GM13976 (cell line): ENCODE measurements around the gene FGF14.

Experiments
- DNase-seq: peaks from one replicate; pipeline ENCODE4 v3.0.0; 2012; ENCODE audit warnings: low spot score
- in situ Hi-C: fragments of 300-500 bp; cut with MboI; formaldehyde crosslinking; loops from one replicate; pipeline ENCODE4 v1.12.0; 2022; ENCODE audit warnings: low sequenced_read_pairs, mixed read lengths, inconsistent platforms; ENCODE audit not compliant: unreplicated experiment
- TF ChIP-seq, protein P1 (sequence below): IDR thresholded peaks from 2 replicates; pipeline ENCODE4 v1.5.1; 2012; ENCODE audit warnings: borderline replicate concordance, mild to moderate bottlenecking; ENCODE audit not compliant: insufficient read depth; ENCODE audit errors: extremely low read depth, missing control alignments, control extremely low read depth

Gene FGF14

DNA sequence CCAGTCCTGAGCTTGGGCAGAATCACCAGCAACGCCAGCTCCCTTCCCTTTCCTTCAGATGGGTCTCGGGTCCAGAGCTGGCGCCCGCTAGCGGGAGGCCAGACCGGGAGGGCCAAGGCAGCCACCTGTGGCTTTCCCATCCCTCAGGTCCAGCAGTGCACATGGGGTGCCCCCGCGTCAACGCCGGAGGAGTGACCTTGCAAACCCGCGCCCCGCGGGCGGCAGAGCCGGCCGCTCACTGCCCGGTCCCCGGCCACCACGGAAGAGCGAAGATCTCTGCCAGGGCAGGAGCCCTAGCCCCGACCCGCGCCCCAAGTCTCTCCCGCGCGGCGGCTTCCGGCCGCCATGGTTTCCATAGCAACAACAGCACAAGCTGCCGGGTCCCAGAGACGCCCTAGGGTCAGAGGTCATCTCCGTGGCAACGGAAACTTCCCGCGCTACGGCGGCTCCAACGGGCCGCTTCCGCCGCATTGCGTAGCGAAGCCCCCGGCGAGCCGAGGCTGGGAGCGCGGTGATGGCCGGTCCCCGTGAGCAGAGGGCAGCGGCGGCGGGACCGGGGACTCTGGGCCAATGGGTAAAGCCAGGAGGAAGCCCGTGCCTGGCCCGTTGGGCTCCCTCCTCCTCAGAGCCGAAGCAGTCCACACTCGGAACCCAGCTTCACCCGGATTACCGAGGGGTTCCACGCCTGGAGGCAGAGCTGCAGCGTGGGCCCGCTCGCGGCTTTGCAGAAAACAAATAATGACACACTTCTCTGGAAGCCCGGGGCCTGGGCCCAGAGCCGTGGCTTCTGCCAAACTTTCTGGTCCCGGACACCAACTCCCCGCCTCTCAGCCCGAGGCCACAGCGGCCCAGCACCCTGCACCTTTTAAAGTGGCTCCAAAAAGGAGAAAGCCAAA, 7.4 kb downstream of the FGF14 start:
- in situ Hi-C loops: no loop called here
- TF ChIP-seq, protein P1, sequence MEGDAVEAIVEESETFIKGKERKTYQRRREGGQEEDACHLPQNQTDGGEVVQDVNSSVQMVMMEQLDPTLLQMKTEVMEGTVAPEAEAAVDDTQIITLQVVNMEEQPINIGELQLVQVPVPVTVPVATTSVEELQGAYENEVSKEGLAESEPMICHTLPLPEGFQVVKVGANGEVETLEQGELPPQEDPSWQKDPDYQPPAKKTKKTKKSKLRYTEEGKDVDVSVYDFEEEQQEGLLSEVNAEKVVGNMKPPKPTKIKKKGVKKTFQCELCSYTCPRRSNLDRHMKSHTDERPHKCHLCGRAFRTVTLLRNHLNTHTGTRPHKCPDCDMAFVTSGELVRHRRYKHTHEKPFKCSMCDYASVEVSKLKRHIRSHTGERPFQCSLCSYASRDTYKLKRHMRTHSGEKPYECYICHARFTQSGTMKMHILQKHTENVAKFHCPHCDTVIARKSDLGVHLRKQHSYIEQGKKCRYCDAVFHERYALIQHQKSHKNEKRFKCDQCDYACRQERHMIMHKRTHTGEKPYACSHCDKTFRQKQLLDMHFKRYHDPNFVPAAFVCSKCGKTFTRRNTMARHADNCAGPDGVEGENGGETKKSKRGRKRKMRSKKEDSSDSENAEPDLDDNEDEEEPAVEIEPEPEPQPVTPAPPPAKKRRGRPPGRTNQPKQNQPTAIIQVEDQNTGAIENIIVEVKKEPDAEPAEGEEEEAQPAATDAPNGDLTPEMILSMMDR: peak; percentile 34
- peak; percentile 98 for DNase-seq

DNA sequence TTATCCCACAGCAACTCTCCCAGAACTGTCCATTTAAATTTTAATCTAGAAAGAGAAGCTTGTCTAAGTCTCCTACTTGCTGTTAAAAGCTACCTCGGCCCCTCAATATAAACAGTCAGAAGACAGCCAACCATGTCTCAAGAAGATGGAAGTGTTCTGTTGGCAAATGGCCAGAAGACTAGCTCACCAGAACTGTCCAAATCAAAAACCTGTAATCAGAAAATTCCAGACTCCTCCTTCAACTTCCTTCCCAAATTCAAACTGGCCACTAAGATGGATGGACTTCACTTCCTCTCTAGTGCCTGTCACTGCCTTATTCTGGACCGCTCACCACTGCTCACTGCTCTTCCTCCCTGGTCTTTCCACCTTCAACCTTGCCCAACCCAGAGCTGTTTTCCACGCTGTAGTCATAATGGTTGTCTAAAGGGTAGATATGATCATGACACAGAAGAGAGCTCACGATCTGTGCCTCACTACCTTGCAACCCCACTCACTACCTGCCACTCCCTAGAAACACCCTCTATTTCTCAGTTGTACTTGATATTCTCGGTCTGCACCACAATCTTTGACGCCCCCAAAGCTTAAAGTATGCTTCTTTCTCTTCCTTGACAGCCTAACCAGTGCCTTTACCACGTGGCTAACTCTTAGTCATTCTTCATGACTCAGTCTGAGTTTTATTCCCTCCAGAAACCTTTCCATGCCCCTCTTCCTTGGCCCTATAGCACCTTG, 9.2 kb downstream of the FGF14 start:
- no peak for DNase-seq
- TF ChIP-seq, protein P1: no peak
- in situ Hi-C loops: no loop called here

DNA sequence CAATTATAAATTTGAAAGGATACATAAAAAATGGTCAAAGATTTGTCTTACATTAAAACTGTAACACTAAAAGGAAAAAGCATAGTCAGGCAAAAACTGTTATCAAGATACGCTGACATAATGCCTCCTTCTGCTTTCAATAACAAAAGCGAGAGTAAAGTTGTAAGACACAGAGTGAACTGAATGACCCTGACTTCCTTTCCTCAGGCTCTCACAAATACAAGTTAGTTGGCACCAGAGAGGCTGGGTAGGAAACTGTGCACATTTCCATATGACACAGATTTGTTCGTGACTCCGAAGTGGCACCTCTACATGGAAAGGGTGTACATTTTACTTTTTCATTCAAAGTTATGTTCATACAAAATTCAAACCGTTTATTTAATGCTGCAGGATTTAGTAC, 15.4 kb downstream of the FGF14 start:
- in situ Hi-C loops: no loop called here

DNA sequence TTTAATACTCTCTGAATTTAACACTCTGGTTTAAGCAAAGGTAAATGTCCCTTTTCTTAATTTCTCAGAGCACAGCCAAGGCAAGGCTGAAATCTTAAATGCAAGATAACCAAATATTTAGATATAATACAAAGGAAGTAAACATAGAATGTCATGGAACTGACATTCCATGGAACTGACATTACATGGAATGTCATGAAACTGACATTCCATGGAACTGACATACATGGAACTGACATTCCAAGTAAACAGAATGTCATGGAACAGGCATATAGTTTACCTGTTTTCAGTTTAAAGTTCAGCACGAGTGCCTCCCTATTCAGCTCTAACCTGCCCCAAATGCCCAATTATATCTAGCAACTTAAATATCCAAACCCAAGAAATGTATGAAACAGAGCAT, 21.8 kb downstream of the FGF14 start:
- no peak for DNase-seq
- TF ChIP-seq, protein P1: no peak
- in situ Hi-C loops: no loop called here

More for the DNA sequence above, 15.4 kb downstream of the FGF14 start:
- DNase-seq: no peak
- TF ChIP-seq, protein P1: no peak

DNA sequence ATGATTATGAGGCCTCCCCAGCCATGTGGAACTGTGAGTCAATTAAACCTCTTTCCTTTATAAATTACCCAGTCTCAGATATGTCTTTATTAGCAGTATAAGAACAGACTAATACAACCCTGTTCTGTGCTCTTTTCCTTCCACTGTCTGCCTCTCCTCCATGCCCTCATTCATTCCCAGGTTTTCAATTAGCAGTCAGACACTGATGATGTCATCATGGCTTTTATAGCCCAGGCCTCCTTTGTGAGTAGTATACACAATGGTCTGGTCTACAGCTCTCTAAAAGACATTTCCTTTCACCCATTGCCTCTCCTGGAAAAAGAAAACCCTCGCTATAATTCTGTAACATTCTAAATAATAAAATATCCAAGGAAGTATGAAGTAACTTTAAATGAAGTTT, 25.5 kb downstream of the FGF14 start:
- in situ Hi-C loops: no loop called here
- TF ChIP-seq, protein P1: no peak
- DNase-seq: no peak

DNA sequence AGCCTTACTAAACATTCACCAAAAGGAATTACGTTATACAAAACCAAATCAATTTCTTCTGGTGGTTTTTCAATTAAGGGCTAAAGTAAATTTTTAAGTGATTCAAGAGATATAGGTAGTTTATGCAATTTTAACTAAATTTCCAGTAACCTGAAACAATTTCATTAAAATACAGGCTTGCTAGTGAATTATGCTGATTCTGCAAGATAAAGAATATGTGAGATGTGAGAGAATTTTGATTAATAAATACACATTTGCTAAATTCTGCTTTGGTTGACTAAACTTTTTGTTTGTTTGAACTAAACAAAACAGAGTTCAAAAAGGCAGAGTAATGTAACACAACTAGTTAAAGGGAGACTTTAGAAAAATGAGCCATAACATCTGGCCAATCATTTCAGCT, 27.1 kb downstream of the FGF14 start:
- DNase-seq: no peak
- in situ Hi-C loops: no loop called here
- TF ChIP-seq, protein P1: no peak
